Tibial artery (tissue), 4 donors: ENCODE data around the gene TICAM1.

Experiments used
- DNase-seq, 2 donors: peaks; one replicate each; pipeline ENCODE4 v3.0.0-alpha.2; 2019
- H3K27ac ChIP-seq, 2 donors: fragments of 200-600 bp; sonication (generic) in 1 of 2; 1 replicate in 1 of 2; 2 replicates in 1 of 2; pipeline ENCODE4 v1.5.1; 2018 to 2019; ENCODE audit warnings: mild to moderate bottlenecking in 1 of 2
- H3K27me3 ChIP-seq, 2 donors: fragments of 200-600 bp; sonication (generic) in 1 of 2; one replicate each; pipeline versions ENCODE4 v1.5.1 to v1.6.0; 2016 to 2019
- H3K36me3 ChIP-seq, 3 donors: fragments of 200-600 bp; sonication (generic) in 2 of 3; one replicate each; pipeline ENCODE4 v1.5.1; 2016 to 2019; ENCODE audit warnings: mild to moderate bottlenecking in 2 of 3
- H3K4me1 ChIP-seq, 4 donors: fragments of 200-600 bp; sonication (generic) in 2 of 4; 1 replicate in 3 of 4; 2 replicates in 1 of 4; pipeline ENCODE4 v1.5.1; 2016 to 2019
- H3K4me3 ChIP-seq, 2 donors: fragments of 200-600 bp; sonication (generic) in 1 of 2; 1 replicate in 1 of 2; 2 replicates in 1 of 2; pipeline ENCODE4 v1.5.1; 2018 to 2019; ENCODE audit warnings: mild to moderate bottlenecking in 2 of 2
- H3K9me3 ChIP-seq, 3 donors: fragments of 200-600 bp; sonication (generic) in 1 of 3; one replicate each; pipeline ENCODE4 v1.5.1; 2016 to 2019
- CTCF ChIP-seq, 2 experiments: fragments of 200-600 bp in 1 of 2; fragments of 450-650 bp in 1 of 2; IDR thresholded peaks; one replicate each; pipeline ENCODE4 v1.5.1; 2017 to 2019; ENCODE audit warnings: antibody characterized with exemption in 2 of 2, mild to moderate bottlenecking in 1 of 2, moderate library complexity in 1 of 2
- intact Hi-C: fragments of 100-400 bp; cut with DNase I; formaldehyde crosslinking; loops from one replicate; pipeline ENCODE4 v1.15.0; 2023; ENCODE audit warnings: low total_unique reads

The TICAM1 gene

GRCh38 chr19:4831304-4831978 is at the start of gene TICAM1:
TICAM1 (minus strand) TSS chr19:4831712; CDS start chr19:4818377, 13,335 bp downstream.
- H3K4me3 ChIP-seq = peak within 1 kb of the TSS; percentile 82 to 83
- no peaks in the 10 kb centered on the region for H3K9me3 ChIP-seq
- no peaks in the 10 kb centered on the region for H3K36me3 ChIP-seq
- intact Hi-C loops = no loop called here
- TF ChIP-seq CTCF (IDR thresholded peaks at IDR 0.05) = no peak
- peak within 1 kb of the TSS; percentile 95 to 96 for H3K27ac ChIP-seq
- peak; percentile 69 to 88 for DNase-seq
- no peaks in the 10 kb centered on the region for H3K27me3 ChIP-seq
- H3K4me1 ChIP-seq = peaks cover 0 to 28% (median 18%) of the 10 kb centered on the region in 4 donors

- TF ChIP-seq CTCF (IDR thresholded peaks at IDR 0.05) = no peak
- Histone ChIP-seq H3K27me3 (no peaks in the 10 kb centered on the region), H3K4me3 (no peak overlapping the region), H3K9me3 (no peaks in the 10 kb centered on the region), H3K36me3 (no peaks in the 10 kb centered on the region), H3K27ac (peak overlapping the region; percentile 79 to 83), H3K4me1 (peaks cover 0 to 19% (median 15%) of the 10 kb centered on the region in 4 donors)
- DNase-seq = no peak
- intact Hi-C loops = no loop called here
Observed at GRCh38 chr19:4879041-4879440, 47.5 kb upstream of the TICAM1 start.

GRCh38 chr19:4878491-4878968 is 47.0 kb upstream of the TICAM1 start:
- peak overlapping the region; percentile 79 to 83 for H3K27ac ChIP-seq
- DNase-seq = no peak
- intact Hi-C loops = no loop called here

GRCh38 chr19:4877753-4878490 is 46.4 kb upstream of the TICAM1 start:
- Histone ChIP-seq H3K27ac (peak overlapping the region; percentile 79 to 83), H3K36me3 (no peaks in the 10 kb centered on the region), H3K9me3 (no peaks in the 10 kb centered on the region), H3K4me3 (peak overlapping the region; percentile 27 to 34), H3K27me3 (no peaks in the 10 kb centered on the region), H3K4me1 (peaks cover 0 to 19% (median 15%) of the 10 kb centered on the region in 4 donors)
- DNase-seq = peak; percentile 42 to 88
- intact Hi-C loops = no loop called here
- no peak for TF ChIP-seq CTCF (IDR thresholded peaks at IDR 0.05)

More at GRCh38 chr19:4878491-4878968, 47.0 kb upstream of the TICAM1 start:
- TF ChIP-seq CTCF (IDR thresholded peaks at IDR 0.05) = no peak
- H3K36me3 ChIP-seq = no peaks in the 10 kb centered on the region
- H3K4me1 ChIP-seq = peaks cover 0 to 19% (median 15%) of the 10 kb centered on the region in 4 donors
- H3K27me3 ChIP-seq = no peaks in the 10 kb centered on the region
- H3K4me3 ChIP-seq = peak overlapping the region; percentile 27 to 34
- H3K9me3 ChIP-seq = no peaks in the 10 kb centered on the region

GRCh38 chr19:4873930-4874329 is 42.4 kb upstream of the TICAM1 start:
- Histone ChIP-seq H3K36me3 (no peaks in the 10 kb centered on the region), H3K4me1 (peaks cover 0 to 17% (median 15%) of the 10 kb centered on the region in 4 donors), H3K27me3 (no peaks in the 10 kb centered on the region), H3K4me3 (no peak overlapping the region), H3K9me3 (no peaks in the 10 kb centered on the region), H3K27ac (no peak overlapping the region)
- intact Hi-C loops = loop anchor here (2.0 kb wide), 1 partner anchor 157 kb away; no protein-coding TSS in a partner anchor
- DNase-seq = no peak
- TF ChIP-seq CTCF (IDR thresholded peaks at IDR 0.05) = no peak
